Astrocyte (in vitro differentiated cells and primary cell): Measurements from ENCODE around the gene TANK. TPM values are rescaled to one million over a fixed set of nuclear protein-coding genes. Genes with fewer than 3 reads are reported as not detected.

Experiments used
- DNase-seq: peaks from one replicate; pipeline ENCODE4 v3.0.0-alpha.2; 2010; ENCODE audit warnings: low read depth
- FAIRE-seq: peaks from 2 replicates; lab custom pipeline; 2011; peaks lifted over from hg19 to GRCh38; lab: Jason Lieb, UNC
- H2AFZ ChIP-seq: 2 replicates; pipeline ENCODE4 v1.6.0; 2012; ENCODE audit warnings: low read depth, low read length, inconsistent platforms
- H3K27ac ChIP-seq: 2 replicates; pipeline ENCODE4 v1.5.1; 2011; ENCODE audit warnings: low read depth, low read length, inconsistent platforms
- H3K27me3 ChIP-seq: 2 replicates; pipeline ENCODE4 v1.6.0; 2011; ENCODE audit warnings: low read length, inconsistent platforms; ENCODE audit not compliant: insufficient read depth
- H3K36me3 ChIP-seq: 2 replicates; pipeline ENCODE4 v1.5.1; 2011; ENCODE audit warnings: low read length, inconsistent platforms; ENCODE audit not compliant: insufficient read depth
- H3K4me1 ChIP-seq: 2 replicates; pipeline ENCODE4 v1.5.1; 2011; ENCODE audit warnings: low read length, inconsistent platforms; ENCODE audit not compliant: insufficient read depth
- H3K4me2 ChIP-seq: 2 replicates; pipeline ENCODE4 v1.6.0; 2012; ENCODE audit warnings: low read length, inconsistent platforms
- H3K4me3 ChIP-seq: 2 replicates; pipeline ENCODE4 v1.5.1; 2011; ENCODE audit warnings: low read depth, mild to moderate bottlenecking, low read length, inconsistent platforms; ENCODE audit not compliant: insufficient read depth
- H3K79me2 ChIP-seq: 2 replicates; pipeline ENCODE4 v1.6.0; 2012; ENCODE audit warnings: mild to moderate bottlenecking, low read length, inconsistent platforms; ENCODE audit not compliant: insufficient read depth
- H3K9ac ChIP-seq: 2 replicates; pipeline ENCODE4 v1.6.0; 2012; ENCODE audit warnings: mild to moderate bottlenecking, low read length, inconsistent platforms
- H3K9me3 ChIP-seq: 2 replicates; pipeline ENCODE4 v1.5.1; 2012; ENCODE audit warnings: low read depth, mild to moderate bottlenecking, low read length, inconsistent platforms; ENCODE audit not compliant: insufficient read depth
- H4K20me1 ChIP-seq: 2 replicates; pipeline ENCODE4 v1.6.0; 2012; ENCODE audit warnings: low read length, inconsistent platforms; ENCODE audit not compliant: insufficient read depth
- H3K27ac Mint-ChIP-seq: one replicate; pipeline ENCODE4 v1.8.0; 2021; ENCODE audit warnings: mild to moderate bottlenecking, mixed read lengths; ENCODE audit not compliant: unreplicated experiment
- H3K27me3 Mint-ChIP-seq: one replicate; pipeline ENCODE4 v1.8.0; 2021; ENCODE audit warnings: low read depth, mixed read lengths; ENCODE audit not compliant: unreplicated experiment
- H3K36me3 Mint-ChIP-seq: one replicate; pipeline ENCODE4 v1.8.0; 2021; ENCODE audit warnings: low read depth, mixed read lengths; ENCODE audit not compliant: unreplicated experiment
- H3K4me1 Mint-ChIP-seq: one replicate; pipeline ENCODE4 v1.8.0; 2021; ENCODE audit warnings: low read depth, mixed read lengths; ENCODE audit not compliant: unreplicated experiment
- H3K4me3 Mint-ChIP-seq: one replicate; pipeline ENCODE4 v1.8.0; 2021; ENCODE audit warnings: mild to moderate bottlenecking, moderate library complexity, mixed read lengths; ENCODE audit not compliant: unreplicated experiment
- H3K9me3 Mint-ChIP-seq: one replicate; pipeline ENCODE4 v1.8.0; 2021; ENCODE audit warnings: mild to moderate bottlenecking, mixed read lengths; ENCODE audit not compliant: unreplicated experiment
- CTCF ChIP-seq: IDR thresholded peaks from 2 replicates; pipeline ENCODE4 v1.5.1; 2011; ENCODE audit warnings: low read depth, mild to moderate bottlenecking, inconsistent platforms, low read length, moderate library complexity; ENCODE audit not compliant: insufficient read depth
- EZH2 ChIP-seq: IDR thresholded peaks from 2 replicates; pipeline ENCODE4 v1.6.1; 2012; ENCODE audit warnings: mild to moderate bottlenecking, low read length, inconsistent platforms; ENCODE audit not compliant: insufficient read depth
- total RNA-seq: library from RNA; stranded (reverse); gene quantifications from 2 replicates; pipeline ENCODE4 v1.2.1, GENCODE V29; 2021

The TANK gene
- total RNA-seq, 1 donor from 2014 or later: 55.7 TPM

DNA sequence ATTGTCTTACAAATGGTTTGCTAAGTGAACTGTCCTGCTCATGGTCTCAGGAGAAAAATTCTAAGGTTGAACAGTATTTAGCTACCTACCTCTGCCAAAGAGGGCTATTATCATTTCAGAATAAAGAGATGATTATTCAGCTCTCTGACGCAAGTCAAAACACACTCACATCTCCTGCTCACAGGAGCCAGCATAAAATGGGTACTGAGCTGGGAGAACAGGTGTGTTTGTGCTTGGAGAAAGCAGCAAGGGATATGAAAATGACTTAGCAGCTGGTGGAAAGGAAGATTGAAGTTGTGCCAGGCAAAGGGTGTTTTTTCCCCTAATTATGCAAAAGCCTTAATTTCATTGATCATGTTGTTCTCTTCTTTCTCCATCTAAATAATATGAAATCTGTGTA is 47.3 kb upstream of the TANK start:
- Histone ChIP-seq H3K79me2 (no peaks in the 10 kb centered on the region), H3K4me2 (no peak overlapping the region), H3K27ac (no peak overlapping the region), H3K4me1 (no peaks in the 10 kb centered on the region), H3K4me3 (no peak overlapping the region), H3K9ac (no peak overlapping the region), H3K36me3 (no peaks in the 10 kb centered on the region), H3K9me3 (no peaks in the 10 kb centered on the region), H4K20me1 (no peaks in the 10 kb centered on the region), H2AFZ (no peak overlapping the region), H3K27me3 (no peaks in the 10 kb centered on the region)
- FAIRE-seq: no peak
- Mint-ChIP-seq H3K4me3 (no peak overlapping the region), H3K27me3 (peaks cover 3% of the 10 kb centered on the region), H3K9me3 (no peaks in the 10 kb centered on the region), H3K36me3 (no peaks in the 10 kb centered on the region), H3K4me1 (peaks cover 3% of the 10 kb centered on the region), H3K27ac (no peak overlapping the region)
- no peak for DNase-seq
- TF ChIP-seq EZH2 (no peak), CTCF (no peak)

DNA sequence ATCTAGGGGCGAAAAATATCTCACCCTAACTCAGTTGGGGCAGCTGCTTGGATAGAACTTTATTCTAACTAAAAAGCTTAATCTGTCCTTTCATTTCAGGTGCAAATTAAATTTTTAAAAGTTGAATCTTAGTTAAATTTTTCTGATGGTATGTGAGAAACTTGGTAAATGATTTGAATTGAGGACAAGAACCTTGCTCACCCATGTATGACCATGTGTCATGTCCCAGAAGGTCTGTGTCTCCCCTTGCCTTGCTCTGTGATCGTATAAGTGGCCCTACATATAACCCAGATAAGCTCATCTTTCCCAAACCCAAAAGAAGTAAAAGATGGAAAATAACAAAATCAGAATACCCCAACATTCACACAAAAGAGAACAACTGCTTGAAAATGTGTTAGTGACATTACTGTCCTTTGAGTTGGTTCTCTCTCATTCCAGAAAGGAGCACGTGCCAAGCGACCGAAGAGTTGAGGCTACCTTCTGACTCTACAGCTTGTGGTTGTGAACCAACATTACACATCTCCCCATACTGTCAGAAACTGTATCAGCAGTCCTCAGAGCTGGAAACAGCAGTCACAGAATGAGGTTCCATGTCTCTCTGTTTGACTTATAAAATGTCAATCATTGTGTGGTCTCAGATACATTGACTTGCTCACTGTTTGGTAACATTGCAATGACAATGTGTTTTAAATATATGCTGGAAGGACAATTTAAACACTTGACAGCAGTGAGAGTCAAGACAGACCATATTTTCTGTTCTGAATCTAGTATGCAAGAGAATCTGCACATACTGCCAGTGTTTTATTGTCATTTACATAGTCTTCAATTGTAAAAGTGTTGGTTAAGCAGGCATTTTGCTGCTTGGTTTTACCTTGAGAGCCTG is 46.3 kb upstream of the TANK start:
- H3K27me3 ChIP-seq: no peaks in the 10 kb centered on the region
- H3K9me3 ChIP-seq: no peaks in the 10 kb centered on the region
- Mint-ChIP-seq H3K4me1 (peaks cover 3% of the 10 kb centered on the region), H3K36me3 (no peaks in the 10 kb centered on the region), H3K27ac (no peak overlapping the region), H3K27me3 (peaks cover 3% of the 10 kb centered on the region), H3K4me3 (no peak overlapping the region), H3K9me3 (no peaks in the 10 kb centered on the region)
- DNase-seq (no peak), FAIRE-seq (no peak)
- no peaks in the 10 kb centered on the region for H3K4me1 ChIP-seq
- no peak overlapping the region for H3K4me2 ChIP-seq
- no peaks in the 10 kb centered on the region for H3K79me2 ChIP-seq
- H3K9ac ChIP-seq: no peak overlapping the region
- no peaks in the 10 kb centered on the region for H4K20me1 ChIP-seq
- H3K27ac ChIP-seq: no peak overlapping the region
- H2AFZ ChIP-seq: no peak overlapping the region
- no peak overlapping the region for H3K4me3 ChIP-seq
- TF ChIP-seq CTCF (no peak), EZH2 (no peak)
- no peaks in the 10 kb centered on the region for H3K36me3 ChIP-seq

- Histone ChIP-seq H3K9me3 (no peaks in the 10 kb centered on the region), H3K4me2 (no peak overlapping the region), H3K4me3 (no peak overlapping the region), H3K27me3 (no peaks in the 10 kb centered on the region), H4K20me1 (no peaks in the 10 kb centered on the region), H2AFZ (no peak overlapping the region), H3K4me1 (no peaks in the 10 kb centered on the region), H3K79me2 (no peaks in the 10 kb centered on the region), H3K36me3 (no peaks in the 10 kb centered on the region), H3K27ac (no peak overlapping the region), H3K9ac (no peak overlapping the region)
- Mint-ChIP-seq H3K9me3 (no peaks in the 10 kb centered on the region), H3K4me3 (no peak overlapping the region), H3K4me1 (peaks cover 3% of the 10 kb centered on the region), H3K27ac (no peak overlapping the region), H3K27me3 (peaks cover 3% of the 10 kb centered on the region), H3K36me3 (peaks cover 2% of the 10 kb centered on the region)
- FAIRE-seq (no peak), DNase-seq (no peak)
- TF ChIP-seq EZH2 (no peak), CTCF (no peak)
These were observed 45.0 kb upstream of the TANK start for GRCh38 chr2:161115205-161115604.
